Gastrocnemius medialis (tissue), 4 donors: ENCODE data around the gene CYP4V2. TPM values are rescaled to one million over a fixed set of nuclear protein-coding genes. Genes with fewer than 3 reads are reported as not detected.

Experiments used
- ATAC-seq, 2 donors: fragments of 150-250 bp; one replicate each; pipeline ENCODE4 v1.9.1; 2016
- DNase-seq, 2 donors: peaks; one replicate each; pipeline ENCODE4 v3.0.0-alpha.2; 2019
- H3K27ac ChIP-seq, 4 donors: fragments of 200-600 bp; sonication (generic); 1 replicate in 1 of 4; 2 replicates in 3 of 4; pipeline ENCODE4 v1.5.1; 2016 to 2018; ENCODE audit warnings: mild to moderate bottlenecking in 2 of 4, moderate library complexity in 1 of 4
- H3K27me3 ChIP-seq, 3 donors: fragments of 200-600 bp; sonication (generic) in 2 of 3; 1 replicate in 1 of 3; 2 replicates in 2 of 3; pipeline versions ENCODE4 v1.5.1 to v1.6.0; 2016 to 2019; ENCODE audit warnings: mild to moderate bottlenecking in 1 of 3, moderate library complexity in 1 of 3
- H3K36me3 ChIP-seq, 2 donors: fragments of 200-600 bp; sonication (generic) in 1 of 2; one replicate each; pipeline ENCODE4 v1.5.1; 2017 to 2018
- H3K4me1 ChIP-seq, 2 donors: fragments of 200-600 bp; sonication (generic) in 1 of 2; one replicate each; pipeline ENCODE4 v1.5.1; 2016 to 2017; ENCODE audit warnings: mild to moderate bottlenecking in 2 of 2
- H3K4me3 ChIP-seq, 4 donors: fragments of 200-600 bp; sonication (generic) in 3 of 4; 1 replicate in 1 of 4; 2 replicates in 3 of 4; pipeline ENCODE4 v1.5.1; 2016 to 2019; ENCODE audit warnings: mild to moderate bottlenecking in 2 of 4
- H3K9me3 ChIP-seq, 3 donors: fragments of 200-600 bp; sonication (generic) in 2 of 3; 1 replicate in 1 of 3; 2 replicates in 2 of 3; pipeline ENCODE4 v1.5.1; 2016 to 2019
- POLR2A ChIP-seq, 2 donors: fragments of 450-650 bp; IDR thresholded peaks; one replicate each; pipeline ENCODE4 v1.6.1; 2017; ENCODE audit warnings: antibody characterized with exemption in 2 of 2, mild to moderate bottlenecking in 2 of 2, moderate library complexity in 2 of 2
- in situ Hi-C, 4 donors: fragments of 200-750 bp; cut with MboI; loops; one replicate each; pipeline versions ENCODE4 v1.15.0 to v1.8.0; 2017; ENCODE audit warnings: low sequenced_read_pairs in 4 of 4
- intact Hi-C: fragments of 100-400 bp; cut with DNase I; formaldehyde crosslinking; loops from one replicate; pipeline ENCODE4 v1.15.1; 2023; ENCODE audit warnings: low total_unique reads
- total RNA-seq, 4 donors: library from RNA; depleted of rRNA; stranded (reverse); fragments of >200 nt; gene quantifications; one replicate each; pipeline versions ENCODE4 v1.1.0 to v1.2.3, GENCODE V29; 2016
- TF ChIP-seq, protein P1 (sequence below), 5 experiments: fragments of 450-650 bp in 3 of 5; fragments of 200-600 bp in 2 of 5; sonication (generic) in 2 of 5; IDR thresholded peaks in 4 of 5; conservative IDR thresholded peaks in 1 of 5; 1 replicate in 4 of 5; 2 replicates in 1 of 5; pipeline ENCODE4 v1.5.1; 2016 to 2019; ENCODE audit warnings: antibody characterized with exemption in 5 of 5, mild to moderate bottlenecking in 3 of 5, moderate library complexity in 3 of 5

Gene CYP4V2
- total RNA-seq, 4 donors from 2014 or later = 2.9 to 11.0 (median 6.1) TPM

DNA sequence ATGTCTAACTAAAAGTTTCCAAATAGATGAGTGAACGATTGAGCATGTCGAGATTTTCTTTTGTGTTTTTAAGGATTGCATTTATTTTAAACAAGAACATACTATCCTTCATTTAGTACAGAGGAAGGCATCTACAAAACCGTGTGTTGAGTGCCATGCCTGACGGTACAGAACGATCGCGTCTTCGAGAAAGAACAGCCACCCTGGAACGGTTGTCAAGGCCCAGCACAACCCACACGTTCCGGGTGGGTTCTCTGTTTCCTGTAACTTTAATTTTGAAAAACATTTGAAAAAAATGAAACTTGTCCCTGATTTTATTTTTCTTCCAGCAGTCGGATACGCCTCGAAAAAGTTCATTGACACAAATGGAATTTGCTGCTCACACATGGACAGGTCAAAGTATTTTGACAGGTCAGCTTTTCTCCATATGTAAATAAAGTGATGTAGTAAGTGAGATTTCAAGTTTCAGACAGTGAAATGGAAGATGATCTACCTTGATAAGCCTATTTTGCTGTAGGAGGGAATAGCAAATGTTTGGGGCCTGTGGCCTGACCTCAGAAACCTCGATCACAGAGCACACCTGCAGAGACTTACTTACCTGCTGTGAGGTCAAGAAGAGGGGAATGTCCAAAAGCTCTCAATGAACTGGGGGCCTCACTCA lies 24.4 kb upstream of the CYP4V2 start:
- H3K9me3 ChIP-seq = no peaks in the 10 kb centered on the region
- no peak overlapping the region for H3K4me3 ChIP-seq
- intact Hi-C loops (no loop called here), in situ Hi-C loops (no loop called here)
- no peaks in the 10 kb centered on the region for H3K4me1 ChIP-seq
- H3K27me3 ChIP-seq = no peaks in the 10 kb centered on the region
- ATAC-seq (no peak), DNase-seq (no peak)
- no peak overlapping the region for H3K27ac ChIP-seq
- H3K36me3 ChIP-seq = no peaks in the 10 kb centered on the region
- TF ChIP-seq, protein P1, sequence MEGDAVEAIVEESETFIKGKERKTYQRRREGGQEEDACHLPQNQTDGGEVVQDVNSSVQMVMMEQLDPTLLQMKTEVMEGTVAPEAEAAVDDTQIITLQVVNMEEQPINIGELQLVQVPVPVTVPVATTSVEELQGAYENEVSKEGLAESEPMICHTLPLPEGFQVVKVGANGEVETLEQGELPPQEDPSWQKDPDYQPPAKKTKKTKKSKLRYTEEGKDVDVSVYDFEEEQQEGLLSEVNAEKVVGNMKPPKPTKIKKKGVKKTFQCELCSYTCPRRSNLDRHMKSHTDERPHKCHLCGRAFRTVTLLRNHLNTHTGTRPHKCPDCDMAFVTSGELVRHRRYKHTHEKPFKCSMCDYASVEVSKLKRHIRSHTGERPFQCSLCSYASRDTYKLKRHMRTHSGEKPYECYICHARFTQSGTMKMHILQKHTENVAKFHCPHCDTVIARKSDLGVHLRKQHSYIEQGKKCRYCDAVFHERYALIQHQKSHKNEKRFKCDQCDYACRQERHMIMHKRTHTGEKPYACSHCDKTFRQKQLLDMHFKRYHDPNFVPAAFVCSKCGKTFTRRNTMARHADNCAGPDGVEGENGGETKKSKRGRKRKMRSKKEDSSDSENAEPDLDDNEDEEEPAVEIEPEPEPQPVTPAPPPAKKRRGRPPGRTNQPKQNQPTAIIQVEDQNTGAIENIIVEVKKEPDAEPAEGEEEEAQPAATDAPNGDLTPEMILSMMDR (IDR thresholded peaks at IDR 0.05 in 4 of 5, conservative IDR thresholded peaks at IDR 0.05 in 1 of 5) = no peak
- TF ChIP-seq POLR2A (IDR thresholded peaks at IDR 0.05) = no peak

DNA sequence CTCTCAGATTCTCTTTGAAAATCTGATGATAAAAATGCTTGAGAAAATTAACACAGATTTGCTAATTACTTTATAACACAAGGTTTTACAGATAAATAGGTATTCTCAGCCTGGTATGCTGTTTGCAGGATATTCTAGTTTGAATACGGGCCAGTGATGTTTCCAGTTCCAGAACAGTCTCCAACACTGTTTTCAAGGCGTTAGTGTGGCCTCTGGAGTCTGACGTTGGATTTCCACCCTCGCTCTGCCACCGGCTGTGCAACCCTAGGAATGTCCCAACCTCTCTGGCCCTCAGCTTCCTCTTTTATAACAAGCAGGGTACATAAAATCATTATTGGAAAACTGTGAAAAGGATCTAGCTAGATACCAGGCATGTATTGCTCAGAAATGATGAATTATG lies 23.8 kb upstream of the CYP4V2 start:
- intact Hi-C loops (no loop called here), in situ Hi-C loops (no loop called here)
- Histone ChIP-seq H3K4me3 (no peak overlapping the region), H3K4me1 (no peaks in the 10 kb centered on the region), H3K9me3 (no peaks in the 10 kb centered on the region), H3K36me3 (no peaks in the 10 kb centered on the region), H3K27ac (no peak overlapping the region), H3K27me3 (no peaks in the 10 kb centered on the region)
- no peak for TF ChIP-seq POLR2A (IDR thresholded peaks at IDR 0.05)
- TF ChIP-seq, protein P1 (IDR thresholded peaks at IDR 0.05 in 4 of 5, conservative IDR thresholded peaks at IDR 0.05 in 1 of 5) = no peak
- DNase-seq (no peak), ATAC-seq (no peak)

DNA sequence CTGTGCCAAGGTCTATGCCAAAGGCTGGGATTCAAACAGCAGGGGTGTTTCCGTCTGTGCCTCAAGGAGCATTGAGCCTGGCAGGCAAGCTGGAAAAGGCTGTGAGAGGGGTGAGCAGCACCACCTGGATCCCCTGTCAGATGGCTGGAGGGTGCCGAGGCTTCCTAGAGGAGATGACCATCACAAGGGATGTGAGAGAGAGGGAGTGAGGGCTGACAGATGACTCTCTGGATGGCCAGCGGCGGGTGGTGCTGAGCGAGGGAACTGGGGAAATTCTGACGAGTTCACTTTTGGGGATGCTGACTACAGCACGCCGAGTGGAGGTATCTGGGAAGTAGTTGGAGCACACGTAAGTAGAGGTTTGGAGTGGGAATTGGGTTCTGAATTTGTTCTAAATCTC lies 22.6 kb upstream of the CYP4V2 start:
- no peak overlapping the region for H3K4me3 ChIP-seq
- no peaks in the 10 kb centered on the region for H3K36me3 ChIP-seq
- no peaks in the 10 kb centered on the region for H3K4me1 ChIP-seq
- no peak for TF ChIP-seq POLR2A (IDR thresholded peaks at IDR 0.05)
- TF ChIP-seq, protein P1 (IDR thresholded peaks at IDR 0.05 in 4 of 5, conservative IDR thresholded peaks at IDR 0.05 in 1 of 5) = no peak
- ATAC-seq (no peak), DNase-seq (no peak)
- no peaks in the 10 kb centered on the region for H3K9me3 ChIP-seq
- no peaks in the 10 kb centered on the region for H3K27me3 ChIP-seq
- in situ Hi-C loops (no loop called here), intact Hi-C loops (no loop called here)
- H3K27ac ChIP-seq = no peak overlapping the region

DNA sequence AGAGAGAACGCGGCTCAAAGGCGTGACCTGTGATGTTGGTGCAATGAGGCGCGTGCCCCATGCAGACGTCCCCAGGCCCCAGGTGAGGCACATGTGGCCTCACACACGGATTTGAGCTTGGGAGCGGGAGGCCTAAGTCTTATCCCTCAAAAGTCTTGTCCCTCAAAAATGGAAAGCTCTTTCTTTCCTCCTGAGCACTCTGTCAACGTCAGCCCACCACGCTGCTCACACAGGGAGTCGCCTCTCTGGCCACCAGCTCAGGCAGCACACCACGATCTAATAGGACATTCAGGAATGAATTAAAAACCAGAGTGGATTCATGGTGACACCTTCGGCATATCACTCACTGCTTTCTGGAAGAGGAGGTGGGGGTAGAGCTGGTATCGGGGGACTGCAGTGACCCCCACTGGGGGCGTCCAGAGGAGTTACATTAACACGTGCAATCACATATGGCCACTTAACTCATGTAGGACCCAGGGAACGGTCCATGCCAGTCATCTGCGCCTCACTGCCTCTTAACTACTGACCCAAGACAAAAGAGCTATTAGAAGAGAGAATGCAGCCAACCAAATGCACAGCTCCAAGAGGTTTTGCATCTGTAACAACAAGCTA lies 21.9 kb upstream of the CYP4V2 start:
- H3K4me3 ChIP-seq = no peak overlapping the region
- H3K27me3 ChIP-seq = no peaks in the 10 kb centered on the region
- no peak overlapping the region for H3K27ac ChIP-seq
- TF ChIP-seq POLR2A (IDR thresholded peaks at IDR 0.05) = no peak
- TF ChIP-seq, protein P1 (IDR thresholded peaks at IDR 0.05 in 4 of 5, conservative IDR thresholded peaks at IDR 0.05 in 1 of 5) = no peak
- no peaks in the 10 kb centered on the region for H3K9me3 ChIP-seq
- in situ Hi-C loops = no loop called here
- intact Hi-C loops = no loop called here
- DNase-seq (no peak), ATAC-seq (no peak)
- no peaks in the 10 kb centered on the region for H3K36me3 ChIP-seq
- no peaks in the 10 kb centered on the region for H3K4me1 ChIP-seq
